H1 (cell line): ENCODE results near the gene UBAC1. TPM values are rescaled to one million over a fixed set of nuclear protein-coding genes. Genes with fewer than 3 reads are reported as not detected.

Experiments used
- CTCF ChIA-PET: fragments of 300-600 bp; sonication (Branson Sonifier 250); formaldehyde crosslinking; loops from one replicate; lab custom pipeline; 2021; ENCODE audit not compliant: partially characterized antibody; lab: Charles Lee
- POLR2A ChIA-PET: fragments of 300-600 bp; sonication (Branson Sonifier 250); formaldehyde crosslinking; loops from one replicate; lab custom pipeline; 2021; ENCODE audit warnings: inconsistent platforms; ENCODE audit not compliant: partially characterized antibody; lab: Charles Lee
- DNase-seq, 2 experiments: peaks; one replicate each; pipeline versions ENCODE4 v3.0.0 to v3.0.0-alpha.2; 2010 to 2022; ENCODE audit warnings: low spot score in 2 of 2, low read depth in 1 of 2, mixed read lengths in 1 of 2
- FAIRE-seq: peaks from 2 replicates; lab custom pipeline; 2011; peaks lifted over from hg19 to GRCh38; lab: Jason Lieb, UNC
- H2AFZ ChIP-seq: 2 replicates; pipeline ENCODE4 v1.8.1; 2012; ENCODE audit warnings: low read length, inconsistent platforms
- H2AK5ac ChIP-seq: 2 replicates; pipeline ENCODE4 v1.6.1; 2013; ENCODE audit warnings: low read depth, low read length
- H2BK120ac ChIP-seq: replicated peaks from 2 replicates; pipeline ENCODE3; 2013; ENCODE audit warnings: low read depth, low read length, inconsistent platforms
- H2BK12ac ChIP-seq: 2 replicates; pipeline ENCODE4 v1.6.1; 2013; ENCODE audit warnings: low read depth, low read length
- H2BK15ac ChIP-seq: 2 replicates; pipeline ENCODE4 v1.6.1; 2013; ENCODE audit warnings: low read length
- H2BK20ac ChIP-seq: 2 replicates; pipeline ENCODE4 v1.6.1; 2013; ENCODE audit warnings: low read length
- H2BK5ac ChIP-seq: 2 replicates; pipeline ENCODE4 v1.6.1; 2013; ENCODE audit warnings: low read depth, low read length
- H3K14ac ChIP-seq: 2 replicates; pipeline ENCODE4 v1.6.1; 2013; ENCODE audit warnings: inconsistent platforms; ENCODE audit not compliant: insufficient read length
- H3K18ac ChIP-seq: 2 replicates; pipeline ENCODE4 v1.6.1; 2013; ENCODE audit warnings: low read length; ENCODE audit errors: extremely low read depth
- H3K23ac ChIP-seq: 2 replicates; pipeline ENCODE4 v1.6.1; 2013; ENCODE audit warnings: inconsistent platforms; ENCODE audit not compliant: insufficient read length
- H3K23me2 ChIP-seq: 2 replicates; pipeline ENCODE4 v1.6.1; 2013; ENCODE audit warnings: low read depth, low read length
- H3K27ac ChIP-seq: 2 replicates; pipeline ENCODE4 v1.6.1; 2011; ENCODE audit warnings: low read depth, low read length, inconsistent platforms
- H3K27me3 ChIP-seq, 4 experiments: replicated peaks in 1 of 4; 1 replicate in 1 of 4; 2 replicates in 3 of 4; pipeline versions ENCODE4 v1.6.1 to v1.8.1; 2011 to 2013; ENCODE audit warnings: low read length in 3 of 4, mild to moderate bottlenecking in 3 of 4, inconsistent platforms in 2 of 4, mixed read lengths in 2 of 4, moderate library complexity in 1 of 4; ENCODE audit not compliant: control insufficient read depth in 3 of 4, insufficient read depth in 3 of 4; ENCODE audit errors: extremely low read depth in 1 of 4
- H3K36me3 ChIP-seq, 4 experiments: 2 replicates each; pipeline versions ENCODE4 v1.6.1 to v1.8.1; 2011 to 2013; ENCODE audit warnings: mild to moderate bottlenecking in 4 of 4, low read length in 3 of 4, moderate library complexity in 2 of 4, control low read depth in 1 of 4, inconsistent platforms in 1 of 4; ENCODE audit not compliant: insufficient read depth in 4 of 4, control insufficient read depth in 2 of 4
- H3K4ac ChIP-seq: replicated peaks from 2 replicates; pipeline ENCODE3; 2013; ENCODE audit warnings: low read length, low read depth, mixed read lengths, inconsistent platforms; ENCODE audit not compliant: insufficient read length
- H3K4me1 ChIP-seq, 4 experiments: replicated peaks in 1 of 4; 1 replicate in 1 of 4; 2 replicates in 3 of 4; pipeline versions ENCODE4 v1.6.1 to v1.8.1; 2011 to 2013; ENCODE audit warnings: low read length in 3 of 4, inconsistent platforms in 2 of 4, mixed read lengths in 1 of 4; ENCODE audit not compliant: insufficient read depth in 4 of 4, control insufficient read depth in 3 of 4
- H3K4me2 ChIP-seq, 2 experiments: 2 replicates each; pipeline versions ENCODE4 v1.6.1 to v1.8.1; 2011 to 2013; ENCODE audit warnings: low read depth in 2 of 2, low read length in 2 of 2, control low read depth in 1 of 2, inconsistent platforms in 1 of 2, mild to moderate bottlenecking in 1 of 2; ENCODE audit not compliant: insufficient read depth in 1 of 2
- H3K4me3 ChIP-seq, 4 experiments: fragments of 200-600, 300-600 bp in 1 of 4; sonication (generic), shearing (Covaris generic), sonication (Bioruptor Twin) in 1 of 4; 2 replicates each; pipeline versions ENCODE4 v1.5.1 to v1.8.1; 2011 to 2016; ENCODE audit warnings: low read length in 4 of 4, low read depth in 3 of 4, control low read depth in 2 of 4, inconsistent platforms in 2 of 4, mild to moderate bottlenecking in 2 of 4, mixed read lengths in 1 of 4, moderate library complexity in 1 of 4; ENCODE audit not compliant: insufficient read depth in 2 of 4; ENCODE audit errors: extremely low read depth in 1 of 4
- H3K56ac ChIP-seq: replicated peaks from 2 replicates; pipeline ENCODE3; 2013; ENCODE audit warnings: low read depth, mild to moderate bottlenecking, mixed read lengths, low read length, inconsistent platforms; ENCODE audit not compliant: insufficient read length
- H3K79me1 ChIP-seq: 2 replicates; pipeline ENCODE4 v1.6.1; 2013; ENCODE audit warnings: low read depth, low read length, control low read depth
- H3K79me2 ChIP-seq, 2 experiments: 2 replicates each; pipeline versions ENCODE4 v1.6.1 to v1.8.1; 2012 to 2013; ENCODE audit warnings: low read length in 2 of 2, mild to moderate bottlenecking in 2 of 2, inconsistent platforms in 1 of 2; ENCODE audit not compliant: insufficient read depth in 2 of 2, control insufficient read depth in 1 of 2
- H3K9ac ChIP-seq, 4 experiments: replicated peaks in 1 of 4; 1 replicate in 1 of 4; 2 replicates in 3 of 4; pipeline versions ENCODE4 v1.6.1 to v1.8.1; 2011 to 2013; ENCODE audit warnings: low read depth in 3 of 4, low read length in 3 of 4, control low read depth in 2 of 4, mild to moderate bottlenecking in 2 of 4, moderate library complexity in 2 of 4, inconsistent platforms in 1 of 4; ENCODE audit errors: extremely low read depth in 1 of 4
- H3K9me3 ChIP-seq, 2 experiments: 2 replicates each; pipeline versions ENCODE4 v1.6.1 to v1.8.1; 2012 to 2013; ENCODE audit warnings: mild to moderate bottlenecking in 2 of 2, moderate library complexity in 2 of 2, control low read depth in 1 of 2, inconsistent platforms in 1 of 2, low read depth in 1 of 2, low read length in 1 of 2, mixed read lengths in 1 of 2; ENCODE audit not compliant: insufficient read depth in 2 of 2
- H4K20me1 ChIP-seq, 2 experiments: replicated peaks in 1 of 2; 2 replicates each; pipeline versions ENCODE3 to v1.8.1; 2011 to 2013; ENCODE audit warnings: inconsistent platforms in 2 of 2, low read length in 2 of 2, mild to moderate bottlenecking in 1 of 2; ENCODE audit not compliant: insufficient read depth in 2 of 2, control insufficient read depth in 1 of 2
- H4K5ac ChIP-seq: 2 replicates; pipeline ENCODE4 v1.6.1; 2013; ENCODE audit warnings: low read length, low read depth, mixed read lengths, inconsistent platforms; ENCODE audit not compliant: insufficient read length
- H4K8ac ChIP-seq: 2 replicates; pipeline ENCODE4 v1.8.0; 2013; ENCODE audit warnings: mild to moderate bottlenecking, moderate library complexity, low read length, inconsistent platforms; ENCODE audit not compliant: insufficient read depth; ENCODE audit errors: extremely low read depth
- H4K91ac ChIP-seq: replicated peaks from 2 replicates; pipeline ENCODE3; 2013; ENCODE audit warnings: low read length, mixed read lengths, inconsistent platforms; ENCODE audit not compliant: insufficient read length
- CBX8 ChIP-seq: fragments of 300-800, 300-1000 bp; sonication (generic); IDR thresholded peaks from 2 replicates; pipeline ENCODE4 v1.7.1; 2016; ENCODE audit warnings: low read depth, low read length, borderline replicate concordance
- CREB1 ChIP-seq: IDR thresholded peaks from 2 replicates; pipeline ENCODE4 v1.6.1; 2012; ENCODE audit warnings: inconsistent platforms
- E2F6 ChIP-seq: IDR thresholded peaks from 2 replicates; pipeline ENCODE4 v1.6.1; 2012; ENCODE audit warnings: inconsistent platforms
- EP300 ChIP-seq, 2 experiments: IDR thresholded peaks; 1 replicate in 1 of 2; 2 replicates in 1 of 2; pipeline ENCODE4 v1.6.1; 2011 to 2012; ENCODE audit warnings: low read depth in 2 of 2, low read length in 2 of 2, mild to moderate bottlenecking in 2 of 2, borderline replicate concordance in 1 of 2, inconsistent platforms in 1 of 2, moderate library complexity in 1 of 2
- MAFK ChIP-seq: IDR thresholded peaks from 2 replicates; pipeline ENCODE4 v1.6.1; 2012; ENCODE audit warnings: low read depth, mild to moderate bottlenecking, improper control_type of control experiment, low read length
- POU5F1 ChIP-seq: IDR thresholded peaks from 2 replicates; pipeline ENCODE4 v1.6.1; 2011; ENCODE audit warnings: low read depth, mild to moderate bottlenecking, low read length, moderate library complexity
- SRF ChIP-seq: IDR thresholded peaks from 2 replicates; pipeline ENCODE4 v1.6.1; 2011; ENCODE audit warnings: mild to moderate bottlenecking, low read depth, low read length, moderate library complexity
- TAF7 ChIP-seq: optimal IDR thresholded peaks from 2 replicates; pipeline ENCODE3; 2011; ENCODE audit warnings: low read depth, mild to moderate bottlenecking, inconsistent platforms, low read length, moderate library complexity, borderline replicate concordance
- TCF12 ChIP-seq: IDR thresholded peaks from 2 replicates; pipeline ENCODE4 v1.6.1; 2011; ENCODE audit warnings: low read depth, mild to moderate bottlenecking, low read length
- WGBS, 2 experiments: shearing (Covaris generic) in 1 of 2; methylation state at CpG; one replicate each; pipeline versions ENCODE4 v1.1.6 to v1.1.7; 2013 to 2015; ENCODE audit warnings: low lambda C conversion rate in 2 of 2, mixed read lengths in 2 of 2, inconsistent platforms in 1 of 2, low coverage in 1 of 2, missing lambda C conversion rate in 1 of 2; ENCODE audit not compliant: insufficient replicate concordance in 2 of 2, insufficient coverage in 1 of 2, insufficient read length in 1 of 2; ENCODE audit errors: extremely low coverage in 1 of 2, missing lambda C conversion rate in 1 of 2; 5-methylcytosine and 5-hydroxymethylcytosine counted together
- polyA plus RNA-seq, 7 experiments: library from polyadenylated mRNA; depleted of rRNA in 3 of 7; stranded (reverse) in 5 of 7; unstranded in 2 of 7; fragments of >200 nt in 5 of 7; fragments of 200-250 nt in 2 of 7; gene quantifications; 1 replicate in 5 of 7; 2 replicates in 1 of 7; 4 replicates in 1 of 7; pipeline versions ENCODE4 v1.2.1 to v1.2.3, GENCODE V29; 2011 to 2013; ENCODE audit warnings: missing spikeins in 2 of 7, mixed read lengths in 2 of 7
- total RNA-seq: library from RNA; stranded (reverse); fragmentation: NEBNext Ultra II Directional; extraction: Animal tissue kit (Norgen Biotek cat#: 25700); gene quantifications from 2 replicates; pipeline ENCODE4 v1.2.1, GENCODE V29; 2021
- TF ChIP-seq, protein P1 (sequence below): IDR thresholded peaks from 2 replicates; pipeline ENCODE4 v1.6.1; 2011; ENCODE audit warnings: low read length, improper control_type of control experiment

Gene UBAC1
- total and polyA plus RNA-seq, 2 of the 8 experiments (the other 6 are each of a cell fraction or from before 2014, with no cell fraction given) = 59.3 to 85.2 TPM

DNA sequence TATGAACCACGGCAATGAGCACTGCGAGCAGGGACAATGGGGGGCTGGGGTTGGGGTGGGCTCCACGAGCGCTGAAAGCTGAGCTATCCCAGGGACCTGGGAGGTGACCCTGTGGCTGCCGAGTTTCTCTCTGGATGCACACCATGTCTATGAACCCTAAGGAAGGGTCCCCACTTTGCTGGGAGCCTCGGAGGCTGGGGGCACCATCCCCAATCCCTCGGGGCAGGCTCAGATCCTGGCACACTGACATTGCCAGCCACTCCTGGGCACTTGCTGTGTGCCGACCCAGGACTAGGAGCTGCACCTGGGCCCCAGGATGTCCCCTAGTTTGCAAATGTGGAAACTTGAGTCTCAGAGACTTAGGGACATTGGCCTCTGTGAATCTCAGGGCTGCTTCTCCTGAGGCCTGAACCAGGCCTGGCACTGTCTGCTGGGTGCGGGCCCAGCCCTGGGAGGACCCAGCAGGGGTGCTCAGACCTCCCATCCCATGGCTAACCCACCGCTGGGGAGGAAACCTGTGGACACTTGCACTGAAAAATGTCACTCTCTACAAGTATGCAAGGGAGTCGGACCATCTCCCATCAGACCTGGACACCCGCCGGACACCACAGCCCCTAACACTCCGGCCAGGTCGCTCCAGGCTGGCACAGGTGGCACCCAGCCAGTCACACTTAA, 40.8 kb downstream of the UBAC1 start:
- no peak overlapping the region for H3K4me3 ChIP-seq
- no peak overlapping the region for H3K27ac ChIP-seq
- ChIA-PET POLR2A (interaction anchor here (1.4 to 2.0 kb wide), 2 partner anchors 11 to 48 kb away, joined by 3 to 6 read pairs; no protein-coding TSS in a partner anchor), CTCF (interaction anchor here (1.6 kb wide), 1 partner anchor 93 kb away, joined by 3 read pairs; no protein-coding TSS in a partner anchor)
- no peak overlapping the region for H4K5ac ChIP-seq
- no peaks in the 10 kb centered on the region; a peak in 3 of 7 replicates for H3K27me3 ChIP-seq
- 85% methylated on average over 12 of the region's 15 CpGs; no CpG with 5 or more reads in 1 of the 2 experiments for WGBS, 2 experiments
- FAIRE-seq (no peak), DNase-seq (no peak)
- peaks cover 0 to 5% of the 10 kb centered on the region in 2 experiments for H4K20me1 ChIP-seq
- H3K23me2 ChIP-seq = no peaks in the 10 kb centered on the region
- H2BK12ac ChIP-seq = no peak overlapping the region
- no peak overlapping the region for H2BK120ac ChIP-seq
- no peak overlapping the region for H2AFZ ChIP-seq
- no peaks in the 10 kb centered on the region for H3K79me2 ChIP-seq
- H3K18ac ChIP-seq = no peak overlapping the region
- H3K79me1 ChIP-seq = no peaks in the 10 kb centered on the region
- H3K9ac ChIP-seq = no peak overlapping the region
- no peak overlapping the region; the same call in 1 of the 2 replicates for H4K8ac ChIP-seq
- H2BK15ac ChIP-seq = no peak overlapping the region
- no peak overlapping the region for H3K56ac ChIP-seq
- H3K23ac ChIP-seq = no peak overlapping the region
- no peak overlapping the region for H4K91ac ChIP-seq
- no peak overlapping the region for H2AK5ac ChIP-seq
- H3K14ac ChIP-seq = no peak overlapping the region
- no peak overlapping the region for H2BK20ac ChIP-seq
- peaks cover 2 to 19% (median 9%) of the 10 kb centered on the region in 4 experiments; a peak in 7 of 8 replicates for H3K36me3 ChIP-seq
- no peak overlapping the region for H3K4me2 ChIP-seq
- H3K4ac ChIP-seq = no peak overlapping the region
- TF ChIP-seq, protein P1, sequence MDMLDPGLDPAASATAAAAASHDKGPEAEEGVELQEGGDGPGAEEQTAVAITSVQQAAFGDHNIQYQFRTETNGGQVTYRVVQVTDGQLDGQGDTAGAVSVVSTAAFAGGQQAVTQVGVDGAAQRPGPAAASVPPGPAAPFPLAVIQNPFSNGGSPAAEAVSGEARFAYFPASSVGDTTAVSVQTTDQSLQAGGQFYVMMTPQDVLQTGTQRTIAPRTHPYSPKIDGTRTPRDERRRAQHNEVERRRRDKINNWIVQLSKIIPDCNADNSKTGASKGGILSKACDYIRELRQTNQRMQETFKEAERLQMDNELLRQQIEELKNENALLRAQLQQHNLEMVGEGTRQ = no peak
- TF ChIP-seq POU5F1 = no peak
- TF ChIP-seq TAF7 = no peak
- no peak for TF ChIP-seq CREB1
- TF ChIP-seq SRF = no peak
- TF ChIP-seq TCF12 = no peak
- no peak for TF ChIP-seq E2F6
- TF ChIP-seq MAFK = no peak
- TF ChIP-seq CBX8 = no peak
- no peak for TF ChIP-seq EP300 (IDR thresholded peaks at IDR 0.05; ENCODE audit: borderline replicate concordance in 1 of 2, low read depth in 2 of 2, low read length in 2 of 2)
- H2BK5ac ChIP-seq = no peak overlapping the region
- H3K9me3 ChIP-seq = peaks cover 37 to 42% of the 10 kb centered on the region in 2 experiments
- H3K4me1 ChIP-seq = no peaks in the 10 kb centered on the region; a peak in 1 of 7 replicates
